ENCODE results near the gene SBNO2.

- TF ChIP-seq, protein P1, sequence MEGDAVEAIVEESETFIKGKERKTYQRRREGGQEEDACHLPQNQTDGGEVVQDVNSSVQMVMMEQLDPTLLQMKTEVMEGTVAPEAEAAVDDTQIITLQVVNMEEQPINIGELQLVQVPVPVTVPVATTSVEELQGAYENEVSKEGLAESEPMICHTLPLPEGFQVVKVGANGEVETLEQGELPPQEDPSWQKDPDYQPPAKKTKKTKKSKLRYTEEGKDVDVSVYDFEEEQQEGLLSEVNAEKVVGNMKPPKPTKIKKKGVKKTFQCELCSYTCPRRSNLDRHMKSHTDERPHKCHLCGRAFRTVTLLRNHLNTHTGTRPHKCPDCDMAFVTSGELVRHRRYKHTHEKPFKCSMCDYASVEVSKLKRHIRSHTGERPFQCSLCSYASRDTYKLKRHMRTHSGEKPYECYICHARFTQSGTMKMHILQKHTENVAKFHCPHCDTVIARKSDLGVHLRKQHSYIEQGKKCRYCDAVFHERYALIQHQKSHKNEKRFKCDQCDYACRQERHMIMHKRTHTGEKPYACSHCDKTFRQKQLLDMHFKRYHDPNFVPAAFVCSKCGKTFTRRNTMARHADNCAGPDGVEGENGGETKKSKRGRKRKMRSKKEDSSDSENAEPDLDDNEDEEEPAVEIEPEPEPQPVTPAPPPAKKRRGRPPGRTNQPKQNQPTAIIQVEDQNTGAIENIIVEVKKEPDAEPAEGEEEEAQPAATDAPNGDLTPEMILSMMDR (IDR thresholded peaks at IDR 0.05; ENCODE audit: low read depth, low read length, missing input control) = no peak
- TF ChIP-seq GABPA (IDR thresholded peaks at IDR 0.05 in 1 of 2, conservative IDR thresholded peaks at IDR 0.05 in 1 of 2) (no peak), EGR1 (IDR thresholded peaks at IDR 0.05; ENCODE audit: low read depth in 2 of 2) (no peak), YY1 (IDR thresholded peaks at IDR 0.05) (no peak), JUND (IDR thresholded peaks at IDR 0.05) (no peak), TAF1 (conservative IDR thresholded peaks at IDR 0.05) (no peak), MAX (IDR thresholded peaks at IDR 0.05) (no peak)
- TF ChIP-seq, protein P2, sequence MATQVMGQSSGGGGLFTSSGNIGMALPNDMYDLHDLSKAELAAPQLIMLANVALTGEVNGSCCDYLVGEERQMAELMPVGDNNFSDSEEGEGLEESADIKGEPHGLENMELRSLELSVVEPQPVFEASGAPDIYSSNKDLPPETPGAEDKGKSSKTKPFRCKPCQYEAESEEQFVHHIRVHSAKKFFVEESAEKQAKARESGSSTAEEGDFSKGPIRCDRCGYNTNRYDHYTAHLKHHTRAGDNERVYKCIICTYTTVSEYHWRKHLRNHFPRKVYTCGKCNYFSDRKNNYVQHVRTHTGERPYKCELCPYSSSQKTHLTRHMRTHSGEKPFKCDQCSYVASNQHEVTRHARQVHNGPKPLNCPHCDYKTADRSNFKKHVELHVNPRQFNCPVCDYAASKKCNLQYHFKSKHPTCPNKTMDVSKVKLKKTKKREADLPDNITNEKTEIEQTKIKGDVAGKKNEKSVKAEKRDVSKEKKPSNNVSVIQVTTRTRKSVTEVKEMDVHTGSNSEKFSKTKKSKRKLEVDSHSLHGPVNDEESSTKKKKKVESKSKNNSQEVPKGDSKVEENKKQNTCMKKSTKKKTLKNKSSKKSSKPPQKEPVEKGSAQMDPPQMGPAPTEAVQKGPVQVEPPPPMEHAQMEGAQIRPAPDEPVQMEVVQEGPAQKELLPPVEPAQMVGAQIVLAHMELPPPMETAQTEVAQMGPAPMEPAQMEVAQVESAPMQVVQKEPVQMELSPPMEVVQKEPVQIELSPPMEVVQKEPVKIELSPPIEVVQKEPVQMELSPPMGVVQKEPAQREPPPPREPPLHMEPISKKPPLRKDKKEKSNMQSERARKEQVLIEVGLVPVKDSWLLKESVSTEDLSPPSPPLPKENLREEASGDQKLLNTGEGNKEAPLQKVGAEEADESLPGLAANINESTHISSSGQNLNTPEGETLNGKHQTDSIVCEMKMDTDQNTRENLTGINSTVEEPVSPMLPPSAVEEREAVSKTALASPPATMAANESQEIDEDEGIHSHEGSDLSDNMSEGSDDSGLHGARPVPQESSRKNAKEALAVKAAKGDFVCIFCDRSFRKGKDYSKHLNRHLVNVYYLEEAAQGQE (IDR thresholded peaks at IDR 0.05) = no peak
Measured at GRCh38 chr19:1070931-1071791, 102.9 kb downstream of the SBNO2 start.

Measured in liver (tissue), 3 donors.